Measurements from ENCODE around the gene LRCOL1.
A peak's percentile ranks its signal among the peaks of the same experiment; 100 is the strongest.

Gene LRCOL1

GRCh38 chr12:132556216-132556615 is 54.2 kb downstream of the LRCOL1 start:
- no peak overlapping the region for H3K4me2 ChIP-seq (ENCODE audit: low read length)
- no peak for TF ChIP-seq EZH2phosphoT487 (IDR thresholded peaks at IDR 0.05; ENCODE audit: low read depth)
- no peak for TF ChIP-seq CTCF (IDR thresholded peaks at IDR 0.05; ENCODE audit: low read depth, low read length)
- no peaks in the 10 kb centered on the region for H3K36me3 ChIP-seq (replicated peaks; ENCODE audit: low read depth, low read length)
- peaks cover 13% of the 10 kb centered on the region for H3K79me2 ChIP-seq (ENCODE audit: low read length)
- no peak overlapping the region for H3K9ac ChIP-seq (ENCODE audit: low read length)
- no peaks in the 10 kb centered on the region for H3K27me3 ChIP-seq (ENCODE audit: low read depth, low read length)
- H3K27ac ChIP-seq (ENCODE audit: low read length) = no peak overlapping the region
- no peaks in the 10 kb centered on the region for H3K9me3 ChIP-seq (ENCODE audit: insufficient read depth, low read length)
- no peak overlapping the region for H3K4me3 ChIP-seq (ENCODE audit: low read length)
- peaks cover under 1% of the 10 kb centered on the region; the same call in 1 of the 2 replicates for H4K20me1 ChIP-seq (ENCODE audit: insufficient read depth, low read length)
- no peak overlapping the region for H2AFZ ChIP-seq (ENCODE audit: low read depth, low read length)
- peaks cover 6% of the 10 kb centered on the region for H3K4me1 ChIP-seq (ENCODE audit: low read length)

DNA sequence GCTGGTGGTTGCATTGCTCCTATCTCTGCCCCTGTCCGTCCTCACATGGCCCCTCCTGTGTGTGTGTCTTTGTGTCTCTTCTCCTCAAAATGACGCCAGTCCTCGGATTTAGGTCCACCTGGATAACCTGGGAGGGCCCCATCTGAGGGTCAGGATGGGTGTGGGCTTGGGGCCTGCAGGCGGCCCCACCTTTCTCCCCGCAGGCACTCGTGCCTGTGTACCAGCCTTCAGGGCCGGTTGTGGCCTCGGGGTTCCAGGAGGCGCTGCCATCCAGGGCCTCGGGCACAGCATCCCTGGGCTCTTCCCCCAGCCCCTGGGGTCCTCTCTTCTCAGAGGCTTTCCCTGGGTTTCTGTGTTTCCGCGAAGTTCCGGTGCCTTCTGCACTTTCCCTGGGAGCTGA is 54.7 kb downstream of the LRCOL1 start:
- no peak overlapping the region for H3K4me3 ChIP-seq (ENCODE audit: low read length)
- no peaks in the 10 kb centered on the region for H4K20me1 ChIP-seq (ENCODE audit: insufficient read depth, low read length)
- H2AFZ ChIP-seq (ENCODE audit: low read depth, low read length) = no peak overlapping the region
- no peaks in the 10 kb centered on the region for H3K9me3 ChIP-seq (ENCODE audit: insufficient read depth, low read length)
- no peaks in the 10 kb centered on the region for H3K27me3 ChIP-seq (ENCODE audit: low read depth, low read length)
- H3K36me3 ChIP-seq (replicated peaks; ENCODE audit: low read depth, low read length) = no peaks in the 10 kb centered on the region
- H3K4me2 ChIP-seq (ENCODE audit: low read length) = no peak overlapping the region
- peaks cover 8% of the 10 kb centered on the region for H3K79me2 ChIP-seq (ENCODE audit: low read length)
- H3K4me1 ChIP-seq (ENCODE audit: low read length) = peaks cover 6% of the 10 kb centered on the region
- TF ChIP-seq EZH2phosphoT487 (IDR thresholded peaks at IDR 0.05; ENCODE audit: low read depth) = no peak
- no peak overlapping the region for H3K27ac ChIP-seq (ENCODE audit: low read length)
- no peak overlapping the region for H3K9ac ChIP-seq (ENCODE audit: low read length)

DNA sequence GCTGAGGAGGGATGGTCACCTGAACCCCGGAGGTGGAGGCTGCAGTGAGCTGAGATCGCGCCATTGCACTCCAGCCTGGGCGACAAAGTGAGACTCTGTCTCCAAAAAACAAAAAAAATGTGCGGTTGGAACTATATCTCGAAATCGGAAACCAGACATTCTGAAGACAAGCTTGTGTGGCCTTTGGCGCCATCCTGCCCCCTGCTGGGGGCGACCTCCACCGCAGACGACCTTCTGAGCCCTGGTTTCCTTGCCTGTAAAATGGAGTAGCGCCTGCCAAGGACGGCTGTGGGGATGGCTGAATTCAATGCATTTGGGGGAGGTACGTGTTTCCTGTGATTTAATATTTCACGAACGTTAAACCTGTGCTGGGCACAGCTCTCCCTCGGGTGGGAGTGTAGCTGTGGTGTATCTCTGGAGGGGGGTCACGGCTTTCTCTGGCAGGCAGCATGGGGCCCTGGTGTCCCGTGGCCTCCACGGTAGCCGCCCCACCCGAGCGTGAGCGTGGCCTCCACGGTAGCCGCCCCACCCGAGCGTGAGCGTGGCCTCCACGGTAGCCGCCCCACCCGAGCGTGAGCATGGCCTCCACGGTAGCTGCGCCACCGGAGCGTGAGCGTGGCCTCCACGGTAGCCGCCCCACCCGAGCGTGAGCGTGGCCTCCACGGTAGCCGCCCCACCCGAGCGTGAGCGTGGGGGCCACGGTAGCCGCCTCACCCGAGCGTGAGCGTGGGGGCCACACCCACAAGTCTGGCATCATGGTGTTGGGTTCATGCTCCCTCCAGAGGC is 55.3 kb downstream of the LRCOL1 start:
- H3K9me3 ChIP-seq (ENCODE audit: insufficient read depth, low read length) = no peaks in the 10 kb centered on the region
- H3K36me3 ChIP-seq (replicated peaks; ENCODE audit: low read depth, low read length) = no peaks in the 10 kb centered on the region
- no peak overlapping the region for H3K4me3 ChIP-seq (ENCODE audit: low read length)
- no peak overlapping the region for H3K4me2 ChIP-seq (ENCODE audit: low read length)
- H2AFZ ChIP-seq (ENCODE audit: low read depth, low read length) = no peak overlapping the region
- TF ChIP-seq CTCF (IDR thresholded peaks at IDR 0.05; ENCODE audit: low read depth, low read length) = peak; percentile 39
- TF ChIP-seq EZH2phosphoT487 (IDR thresholded peaks at IDR 0.05; ENCODE audit: low read depth) = no peak
- peaks cover 6% of the 10 kb centered on the region for H3K4me1 ChIP-seq (ENCODE audit: low read length)
- H3K27me3 ChIP-seq (ENCODE audit: low read depth, low read length) = no peaks in the 10 kb centered on the region
- H3K27ac ChIP-seq (ENCODE audit: low read length) = no peak overlapping the region
- peaks cover 2% of the 10 kb centered on the region; the same call in 1 of the 2 replicates for H3K79me2 ChIP-seq (ENCODE audit: low read length)
- H3K9ac ChIP-seq (ENCODE audit: low read length) = no peak overlapping the region
- no peaks in the 10 kb centered on the region for H4K20me1 ChIP-seq (ENCODE audit: insufficient read depth, low read length)
